Neural cell (in vitro differentiated cells): ENCODE results near the gene SPINDOC. TPM values are rescaled to one million over a fixed set of nuclear protein-coding genes. Genes with fewer than 3 reads are reported as not detected.

Experiments used
- H2AFZ ChIP-seq: fragments of 200-600, 300-800 bp; sonication (generic), shearing (Covaris generic); 2 replicates; pipeline ENCODE4 v1.6.0; 2014; ENCODE audit warnings: low read depth, mild to moderate bottlenecking, antibody characterized with exemption, low read length, moderate library complexity
- H3F3A ChIP-seq: fragments of 200-600 bp; shearing (Covaris generic); 2 replicates; pipeline ENCODE4 v1.6.1; 2016; ENCODE audit warnings: mild to moderate bottlenecking, moderate library complexity, mixed read lengths, antibody characterized with exemption, low read length; ENCODE audit not compliant: insufficient read depth, poor library complexity, severe bottlenecking
- H3K27ac ChIP-seq: fragments of 200-600, 300-800 bp; sonication (generic), shearing (Covaris generic); 2 replicates; pipeline ENCODE4 v1.5.1; 2014; ENCODE audit warnings: mild to moderate bottlenecking, low read length, moderate library complexity
- H3K27me3 ChIP-seq: fragments of 300-800, 200-600 bp; sonication (generic), shearing (Covaris generic); 2 replicates; pipeline ENCODE4 v1.6.0; 2014; ENCODE audit warnings: mild to moderate bottlenecking, low read depth, low read length, moderate library complexity; ENCODE audit not compliant: insufficient read depth
- H3K36me3 ChIP-seq: fragments of 300-800, 200-600 bp; sonication (generic), shearing (Covaris generic); 2 replicates; pipeline ENCODE4 v1.5.1; 2014; ENCODE audit warnings: mild to moderate bottlenecking, antibody characterized with exemption, low read length, moderate library complexity; ENCODE audit not compliant: insufficient read depth
- H3K4me2 ChIP-seq: fragments of 300-800, 200-600 bp; sonication (generic), shearing (Covaris generic); 2 replicates; pipeline ENCODE4 v1.6.0; 2014; ENCODE audit warnings: mild to moderate bottlenecking, low read length
- H3K4me3 ChIP-seq: fragments of 300-800, 200-600 bp; sonication (generic), shearing (Covaris generic); 2 replicates; pipeline ENCODE4 v1.5.1; 2014; ENCODE audit warnings: mild to moderate bottlenecking, low read length, moderate library complexity
- H3K79me2 ChIP-seq: fragments of 200-600 bp; shearing (Covaris generic); replicated peaks from 2 replicates; pipeline ENCODE4 v1.6.0; 2014; ENCODE audit warnings: mild to moderate bottlenecking, low read length, moderate library complexity; ENCODE audit not compliant: insufficient read depth
- H3K9ac ChIP-seq: fragments of 300-800, 200-600 bp; sonication (generic), shearing (Covaris generic); 2 replicates; pipeline ENCODE4 v1.6.1; 2016; ENCODE audit warnings: mild to moderate bottlenecking, low read length, mixed read lengths
- H3K9me2 ChIP-seq: fragments of 200-600 bp; shearing (Covaris generic); 2 replicates; pipeline ENCODE4 v1.6.1; 2016; ENCODE audit warnings: mild to moderate bottlenecking, low read length, mixed read lengths; ENCODE audit not compliant: insufficient read depth
- H3K9me3 ChIP-seq: fragments of 200-600, 300-800 bp; sonication (generic), shearing (Covaris generic); 2 replicates; pipeline ENCODE4 v1.6.1; 2016; ENCODE audit warnings: mild to moderate bottlenecking, mixed run types, low read length, moderate library complexity, mixed read lengths
- H4K20me1 ChIP-seq: fragments of 200-600 bp; shearing (Covaris generic); 2 replicates; pipeline ENCODE4 v1.6.1; 2016; ENCODE audit warnings: mild to moderate bottlenecking, mixed run types; ENCODE audit not compliant: insufficient read depth
- EP300 ChIP-seq: fragments of 450-650 bp; conservative IDR thresholded peaks from 2 replicates; pipeline ENCODE4 v1.6.1; 2014; ENCODE audit warnings: antibody characterized with exemption, mild to moderate bottlenecking, moderate library complexity; ENCODE audit not compliant: poor library complexity, severe bottlenecking
- EZH2 ChIP-seq: fragments of 200-600, 300-800 bp; shearing (Covaris generic), sonication (generic); IDR thresholded peaks from 2 replicates; pipeline ENCODE4 v1.6.1; 2014; ENCODE audit warnings: antibody characterized with exemption, low read length, borderline replicate concordance, mild to moderate bottlenecking; ENCODE audit not compliant: insufficient read depth, poor library complexity, severe bottlenecking
- MXI1 ChIP-seq: fragments of 450-650 bp; conservative IDR thresholded peaks from 2 replicates; pipeline ENCODE4 v1.6.1; 2014; ENCODE audit warnings: antibody characterized with exemption, mild to moderate bottlenecking; ENCODE audit not compliant: poor library complexity, severe bottlenecking
- POLR2AphosphoS5 ChIP-seq: IDR thresholded peaks from 2 replicates; pipeline ENCODE4 v1.6.1; 2012
- RAD21 ChIP-seq: fragments of 450-650 bp; conservative IDR thresholded peaks from 2 replicates; pipeline ENCODE4 v1.6.1; 2014; ENCODE audit warnings: antibody characterized with exemption, mild to moderate bottlenecking, moderate library complexity
- SMC3 ChIP-seq: fragments of 450-650 bp; conservative IDR thresholded peaks from 2 replicates; pipeline ENCODE4 v1.6.1; 2014; ENCODE audit warnings: antibody characterized with exemption, mild to moderate bottlenecking, moderate library complexity; ENCODE audit not compliant: poor library complexity
- TAF1 ChIP-seq: IDR thresholded peaks from 2 replicates; pipeline ENCODE4 v1.6.1; 2012; ENCODE audit warnings: low read depth
- polyA plus RNA-seq: library from polyadenylated mRNA; depleted of rRNA; stranded (reverse); fragments of >200 nt; gene quantifications from 2 replicates; pipeline ENCODE4 v1.2.3, GENCODE V29; 2014
- TF ChIP-seq, protein P1 (sequence below): fragments of 450-650 bp; IDR thresholded peaks from 2 replicates; pipeline ENCODE4 v1.5.1; 2014; ENCODE audit warnings: antibody characterized with exemption, mild to moderate bottlenecking, moderate library complexity; ENCODE audit not compliant: poor library complexity, severe bottlenecking
- TF ChIP-seq, protein P2 (sequence below): IDR thresholded peaks from 2 replicates; pipeline ENCODE4 v1.6.1; 2012; ENCODE audit warnings: borderline replicate concordance

The SPINDOC gene
- polyA plus RNA-seq, 1 donor from 2014 or later: 20.3 TPM

DNA sequence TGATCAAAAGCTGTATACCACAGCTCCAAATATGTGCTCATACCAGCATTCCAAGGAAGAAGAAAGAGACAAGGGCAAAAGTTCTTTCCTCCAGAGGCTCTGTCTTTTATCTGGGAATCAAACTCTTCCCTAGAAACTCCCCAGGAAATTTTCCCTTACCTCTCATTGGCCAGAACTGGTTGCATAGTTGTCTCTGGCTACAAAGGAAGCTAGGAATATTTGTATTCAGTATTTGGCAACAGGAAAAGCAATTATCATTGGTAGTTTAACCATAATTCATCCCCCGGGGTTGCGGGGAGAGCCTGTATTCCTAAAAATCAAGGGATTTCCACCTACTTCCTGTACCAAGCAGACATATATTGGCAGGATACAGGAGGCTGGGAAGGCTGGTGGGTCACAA is 34.2 kb upstream of the SPINDOC start:
- TF ChIP-seq EZH2: no peak
- TF ChIP-seq POLR2AphosphoS5: no peak
- no peak for TF ChIP-seq RAD21
- TF ChIP-seq SMC3: no peak
- TF ChIP-seq, protein P1, sequence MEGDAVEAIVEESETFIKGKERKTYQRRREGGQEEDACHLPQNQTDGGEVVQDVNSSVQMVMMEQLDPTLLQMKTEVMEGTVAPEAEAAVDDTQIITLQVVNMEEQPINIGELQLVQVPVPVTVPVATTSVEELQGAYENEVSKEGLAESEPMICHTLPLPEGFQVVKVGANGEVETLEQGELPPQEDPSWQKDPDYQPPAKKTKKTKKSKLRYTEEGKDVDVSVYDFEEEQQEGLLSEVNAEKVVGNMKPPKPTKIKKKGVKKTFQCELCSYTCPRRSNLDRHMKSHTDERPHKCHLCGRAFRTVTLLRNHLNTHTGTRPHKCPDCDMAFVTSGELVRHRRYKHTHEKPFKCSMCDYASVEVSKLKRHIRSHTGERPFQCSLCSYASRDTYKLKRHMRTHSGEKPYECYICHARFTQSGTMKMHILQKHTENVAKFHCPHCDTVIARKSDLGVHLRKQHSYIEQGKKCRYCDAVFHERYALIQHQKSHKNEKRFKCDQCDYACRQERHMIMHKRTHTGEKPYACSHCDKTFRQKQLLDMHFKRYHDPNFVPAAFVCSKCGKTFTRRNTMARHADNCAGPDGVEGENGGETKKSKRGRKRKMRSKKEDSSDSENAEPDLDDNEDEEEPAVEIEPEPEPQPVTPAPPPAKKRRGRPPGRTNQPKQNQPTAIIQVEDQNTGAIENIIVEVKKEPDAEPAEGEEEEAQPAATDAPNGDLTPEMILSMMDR: no peak
- TF ChIP-seq, protein P2, sequence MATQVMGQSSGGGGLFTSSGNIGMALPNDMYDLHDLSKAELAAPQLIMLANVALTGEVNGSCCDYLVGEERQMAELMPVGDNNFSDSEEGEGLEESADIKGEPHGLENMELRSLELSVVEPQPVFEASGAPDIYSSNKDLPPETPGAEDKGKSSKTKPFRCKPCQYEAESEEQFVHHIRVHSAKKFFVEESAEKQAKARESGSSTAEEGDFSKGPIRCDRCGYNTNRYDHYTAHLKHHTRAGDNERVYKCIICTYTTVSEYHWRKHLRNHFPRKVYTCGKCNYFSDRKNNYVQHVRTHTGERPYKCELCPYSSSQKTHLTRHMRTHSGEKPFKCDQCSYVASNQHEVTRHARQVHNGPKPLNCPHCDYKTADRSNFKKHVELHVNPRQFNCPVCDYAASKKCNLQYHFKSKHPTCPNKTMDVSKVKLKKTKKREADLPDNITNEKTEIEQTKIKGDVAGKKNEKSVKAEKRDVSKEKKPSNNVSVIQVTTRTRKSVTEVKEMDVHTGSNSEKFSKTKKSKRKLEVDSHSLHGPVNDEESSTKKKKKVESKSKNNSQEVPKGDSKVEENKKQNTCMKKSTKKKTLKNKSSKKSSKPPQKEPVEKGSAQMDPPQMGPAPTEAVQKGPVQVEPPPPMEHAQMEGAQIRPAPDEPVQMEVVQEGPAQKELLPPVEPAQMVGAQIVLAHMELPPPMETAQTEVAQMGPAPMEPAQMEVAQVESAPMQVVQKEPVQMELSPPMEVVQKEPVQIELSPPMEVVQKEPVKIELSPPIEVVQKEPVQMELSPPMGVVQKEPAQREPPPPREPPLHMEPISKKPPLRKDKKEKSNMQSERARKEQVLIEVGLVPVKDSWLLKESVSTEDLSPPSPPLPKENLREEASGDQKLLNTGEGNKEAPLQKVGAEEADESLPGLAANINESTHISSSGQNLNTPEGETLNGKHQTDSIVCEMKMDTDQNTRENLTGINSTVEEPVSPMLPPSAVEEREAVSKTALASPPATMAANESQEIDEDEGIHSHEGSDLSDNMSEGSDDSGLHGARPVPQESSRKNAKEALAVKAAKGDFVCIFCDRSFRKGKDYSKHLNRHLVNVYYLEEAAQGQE: no peak
- TF ChIP-seq MXI1: no peak
- no peak for TF ChIP-seq EP300
- no peak for TF ChIP-seq TAF1
- no peak overlapping the region for H3K4me2 ChIP-seq
- H3K36me3 ChIP-seq: no peaks in the 10 kb centered on the region
- no peaks in the 10 kb centered on the region for H3F3A ChIP-seq
- no peak overlapping the region for H3K27ac ChIP-seq
- no peaks in the 10 kb centered on the region for H4K20me1 ChIP-seq
- no peak overlapping the region for H2AFZ ChIP-seq
- no peaks in the 10 kb centered on the region for H3K9me2 ChIP-seq
- no peaks in the 10 kb centered on the region for H3K27me3 ChIP-seq
- H3K4me3 ChIP-seq: no peak overlapping the region
- H3K9me3 ChIP-seq: no peaks in the 10 kb centered on the region
- no peak overlapping the region for H3K9ac ChIP-seq
- no peaks in the 10 kb centered on the region for H3K79me2 ChIP-seq

DNA sequence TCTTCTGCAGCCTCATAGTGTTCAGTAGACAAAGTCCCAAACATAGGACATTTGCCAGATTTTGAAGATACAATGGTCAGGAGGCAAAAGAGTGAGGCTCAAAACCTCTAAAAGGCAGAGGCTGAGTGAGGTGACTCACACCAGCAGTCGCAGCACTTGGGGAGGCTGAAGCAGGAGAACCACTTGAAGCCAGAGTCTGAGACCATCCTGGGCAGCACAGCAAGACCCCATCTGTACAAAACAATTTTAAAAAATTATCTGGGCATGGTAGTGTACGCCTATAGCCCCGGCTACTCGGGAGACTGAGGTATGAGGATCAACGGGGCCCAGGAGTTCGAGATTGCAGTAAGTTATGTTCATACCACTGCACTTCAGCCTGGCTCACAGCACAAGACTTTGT is 30.5 kb upstream of the SPINDOC start:
- no peaks in the 10 kb centered on the region for H3K9me3 ChIP-seq
- H3K27ac ChIP-seq: no peak overlapping the region
- H3K9ac ChIP-seq: no peak overlapping the region
- TF ChIP-seq POLR2AphosphoS5: no peak
- TF ChIP-seq MXI1: no peak
- TF ChIP-seq TAF1: no peak
- TF ChIP-seq, protein P1: no peak
- no peak for TF ChIP-seq EZH2
- no peak for TF ChIP-seq SMC3
- TF ChIP-seq RAD21: no peak
- TF ChIP-seq EP300: no peak
- TF ChIP-seq, protein P2: no peak
- H3K27me3 ChIP-seq: no peaks in the 10 kb centered on the region
- H3K4me2 ChIP-seq: no peak overlapping the region
- no peak overlapping the region for H2AFZ ChIP-seq
- no peaks in the 10 kb centered on the region for H3K36me3 ChIP-seq
- no peaks in the 10 kb centered on the region for H4K20me1 ChIP-seq
- H3K4me3 ChIP-seq: no peak overlapping the region
- H3F3A ChIP-seq: no peaks in the 10 kb centered on the region
- H3K9me2 ChIP-seq: no peaks in the 10 kb centered on the region
- no peaks in the 10 kb centered on the region for H3K79me2 ChIP-seq
